GM21529 (cell line): ENCODE data around the gene GRB2.
"Not testable (repeated sequence)": the region's sequence is repeated elsewhere in the genome, so short reads cannot be mapped to it uniquely, and the experiment has no call there.

Source experiments
- ATAC-seq: cut with Tn5 transposase; IDR thresholded peaks from one replicate; pipeline ENCODE4 v1.9.1; 2021; ENCODE audit not compliant: unreplicated experiment

The GRB2 gene

GRCh38 chr17:75405365-75406221 is at the start of gene GRB2:
GRB2 (minus strand) TSS chr17:75405678; CDS start chr17:75393628, 12,050 bp downstream.
- peak; percentile 73 for ATAC-seq

- not testable (repeated sequence) for ATAC-seq
Observed at GRCh38 chr17:75454672-75455071, 49.2 kb upstream of the GRB2 start.

GRCh38 chr17:75454193-75454592 is 48.7 kb upstream of the GRB2 start:
- ATAC-seq = no peak

GRCh38 chr17:75450270-75450669 is 44.8 kb upstream of the GRB2 start:
- ATAC-seq = no peak

GRCh38 chr17:75447951-75448856 is 42.7 kb upstream of the GRB2 start:
- ATAC-seq = no peak

- not testable (repeated sequence) for ATAC-seq
Observed at GRCh38 chr17:75445896-75446295, 40.4 kb upstream of the GRB2 start.

GRCh38 chr17:75445296-75445695 is 39.8 kb upstream of the GRB2 start:
- ATAC-seq = no peak

GRCh38 chr17:75442168-75443103 is 37.0 kb upstream of the GRB2 start:
- no peak for ATAC-seq

GRCh38 chr17:75440738-75441448 is 35.4 kb upstream of the GRB2 start:
- ATAC-seq = no peak

GRCh38 chr17:75439287-75439686 is 33.8 kb upstream of the GRB2 start:
- ATAC-seq = no peak

GRCh38 chr17:75437404-75437803 is 31.9 kb upstream of the GRB2 start:
- not testable (repeated sequence) for ATAC-seq

- ATAC-seq = not testable (repeated sequence)
Observed at GRCh38 chr17:75434433-75434832, 29.0 kb upstream of the GRB2 start.

- ATAC-seq = no peak
Observed at GRCh38 chr17:75433218-75433783, 27.8 kb upstream of the GRB2 start.

- ATAC-seq = no peak
Observed at GRCh38 chr17:75430159-75430974, 24.9 kb upstream of the GRB2 start.

- ATAC-seq = no peak
Observed at GRCh38 chr17:75428543-75429469, 23.3 kb upstream of the GRB2 start.

- no peak for ATAC-seq
Observed at GRCh38 chr17:75418531-75418930, 13.1 kb upstream of the GRB2 start.

GRCh38 chr17:75417054-75417580 is 11.6 kb upstream of the GRB2 start:
- ATAC-seq = no peak

- no peak for ATAC-seq
Observed at GRCh38 chr17:75416006-75416405, 10.5 kb upstream of the GRB2 start.
